GM19240 (cell line): ENCODE measurements around the gene LY6G6C.
"Not testable (repeated sequence)": the region's sequence is repeated elsewhere in the genome, so short reads cannot be mapped to it uniquely, and the experiment has no call there.

Experiments
- DNase-seq: peaks from one replicate; pipeline ENCODE4 v3.0.0; 2011; ENCODE audit warnings: low spot score; ENCODE audit not compliant: insufficient read length

The LY6G6C gene

DNA sequence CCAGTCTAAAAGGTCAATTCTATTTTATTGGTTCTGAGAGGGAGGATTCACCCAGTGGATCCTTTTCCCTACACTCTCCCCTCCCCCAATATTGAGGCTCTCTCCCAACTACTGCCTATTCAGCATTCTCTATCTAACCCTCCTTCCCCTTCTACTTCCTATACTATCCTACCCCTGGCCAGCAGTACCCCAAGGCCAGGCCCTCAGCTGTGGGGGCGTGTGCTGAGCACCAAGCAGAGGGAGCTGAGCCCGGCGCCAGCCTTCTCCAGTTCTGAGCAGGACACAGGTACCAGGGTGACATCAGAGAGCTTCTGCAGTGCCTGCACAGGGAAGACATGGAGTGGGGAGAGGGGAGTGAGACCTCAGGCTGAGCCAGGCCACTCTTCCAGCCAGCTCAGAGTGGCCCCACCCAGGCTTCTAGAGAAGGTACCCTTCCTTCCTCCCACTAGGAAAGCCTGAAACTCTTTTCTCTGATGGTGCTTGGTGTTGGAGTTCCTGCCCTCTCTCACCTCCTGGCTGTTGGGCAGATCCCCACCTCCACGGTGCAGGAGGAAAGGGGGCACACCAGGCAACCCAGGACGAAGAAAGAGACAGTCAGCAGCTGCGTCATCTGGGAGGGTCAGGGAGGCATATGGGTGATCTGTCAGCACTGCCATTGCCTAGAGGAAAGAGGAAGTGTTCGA, 5.6 kb upstream of the LY6G6C start:
- DNase-seq = no peak

DNA sequence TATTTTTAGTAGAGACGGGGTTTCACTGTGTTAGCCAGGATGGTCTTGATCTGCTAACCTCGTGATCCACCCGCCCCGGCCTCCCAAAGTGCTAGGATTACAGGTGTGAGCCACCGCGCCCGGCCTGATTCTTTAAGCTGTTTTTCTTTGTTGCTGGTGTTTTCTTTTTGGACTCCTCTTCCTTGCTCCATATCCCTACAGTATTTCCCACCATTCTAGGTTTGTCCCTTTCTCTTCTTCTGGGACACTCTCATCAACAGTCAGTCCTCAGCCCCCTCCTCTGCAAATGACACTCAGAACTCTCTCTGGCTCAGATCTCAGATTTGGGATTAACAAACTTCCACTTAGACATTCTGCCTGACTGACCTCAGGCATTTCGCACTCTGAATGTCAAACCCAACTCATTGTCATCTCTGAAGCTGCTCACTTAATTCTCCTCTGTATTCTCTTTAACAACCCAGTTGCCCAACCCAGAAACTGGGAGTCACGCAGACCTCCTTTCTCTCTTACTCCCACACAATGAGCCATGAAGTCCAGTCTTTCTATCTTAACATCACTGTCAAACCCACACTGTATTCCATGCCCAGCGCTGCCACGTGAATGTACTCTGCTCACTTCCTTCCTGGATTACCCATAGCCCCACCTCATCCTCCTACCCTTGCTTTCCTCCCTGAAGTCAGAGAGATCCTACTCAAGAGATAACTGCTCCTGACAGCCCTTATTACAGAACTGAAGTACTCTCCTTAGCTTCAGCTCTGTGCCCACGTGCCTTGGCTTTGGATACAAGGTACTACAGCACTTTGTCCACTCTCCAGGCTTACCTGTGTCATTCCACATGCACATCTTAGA, 4.2 kb upstream of the LY6G6C start:
- DNase-seq = no peak

DNA sequence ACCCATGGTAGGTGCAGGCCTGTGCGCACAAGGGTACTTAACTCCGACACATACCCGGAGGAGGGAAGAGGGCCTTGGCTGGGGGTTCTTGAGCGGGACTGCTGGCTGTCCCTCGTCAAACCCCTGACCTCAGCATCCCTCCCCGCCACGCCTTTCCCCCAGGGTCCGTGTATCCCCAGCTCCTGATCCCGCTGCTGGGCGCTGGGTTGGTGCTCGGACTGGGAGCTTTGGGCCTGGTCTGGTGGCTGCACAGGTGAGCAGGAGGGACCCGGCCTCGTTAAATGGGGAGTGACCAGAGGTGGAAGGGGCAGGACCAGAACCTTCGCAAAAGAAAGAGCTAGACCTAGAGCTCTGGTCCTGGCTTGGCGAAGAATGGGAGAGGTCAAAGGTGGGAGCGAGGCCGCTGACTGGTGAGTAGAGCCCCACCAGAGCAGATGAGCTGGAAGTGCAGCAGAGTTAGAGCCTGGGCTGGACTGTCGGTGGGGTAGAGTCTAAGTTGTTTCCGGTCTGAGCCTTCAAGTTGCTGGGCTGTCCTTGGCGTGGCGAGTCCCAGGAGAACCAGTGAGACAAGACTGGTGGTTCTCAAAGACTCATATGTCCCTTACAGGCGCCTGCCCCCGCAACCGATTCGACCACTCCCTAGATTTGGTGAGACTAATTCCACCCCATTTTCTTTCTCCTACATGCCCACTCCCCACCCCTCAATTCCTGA, 2.6 kb upstream of the LY6G6C start:
- DNase-seq = no peak

DNA sequence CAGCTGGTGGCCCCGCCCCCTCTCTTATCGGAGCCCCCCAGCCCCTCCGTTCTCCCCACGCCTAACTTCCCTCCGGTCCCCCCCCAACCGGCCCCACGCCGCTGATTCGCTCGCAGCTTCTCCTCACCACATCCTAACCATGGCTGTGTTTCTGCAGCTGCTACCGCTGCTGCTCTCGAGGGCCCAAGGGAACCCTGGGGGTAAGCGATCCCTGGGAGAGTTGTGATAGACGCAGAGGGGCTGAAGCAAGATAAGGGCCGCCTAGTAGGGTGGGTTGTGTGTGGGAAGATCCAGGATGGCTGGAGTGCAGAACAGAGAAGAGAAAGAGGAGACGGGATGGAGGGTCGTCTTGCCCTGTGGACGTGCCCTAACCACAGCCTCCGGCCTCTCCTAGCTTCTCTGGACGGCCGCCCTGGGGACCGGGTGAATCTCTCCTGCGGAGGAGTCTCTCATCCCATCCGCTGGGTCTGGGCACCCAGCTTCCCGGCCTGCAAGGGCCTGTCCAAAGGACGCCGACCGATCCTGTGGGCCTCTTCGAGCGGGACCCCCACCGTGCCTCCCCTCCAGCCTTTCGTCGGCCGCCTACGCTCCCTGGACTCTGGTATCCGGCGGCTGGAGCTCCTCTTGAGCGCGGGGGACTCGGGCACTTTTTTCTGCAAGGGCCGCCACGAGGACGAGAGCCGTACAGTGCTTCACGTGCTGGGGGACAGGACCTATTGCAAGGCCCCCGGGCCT, 1.9 kb upstream of the LY6G6C start, which contains the start of gene MPIG6B:
Gene MPIG6B, plus strand, starts transcription at position 129 of the 735 bp plus-strand sequence. Its CDS starts 11 bp downstream, at position 140.
- no peak for DNase-seq

DNA sequence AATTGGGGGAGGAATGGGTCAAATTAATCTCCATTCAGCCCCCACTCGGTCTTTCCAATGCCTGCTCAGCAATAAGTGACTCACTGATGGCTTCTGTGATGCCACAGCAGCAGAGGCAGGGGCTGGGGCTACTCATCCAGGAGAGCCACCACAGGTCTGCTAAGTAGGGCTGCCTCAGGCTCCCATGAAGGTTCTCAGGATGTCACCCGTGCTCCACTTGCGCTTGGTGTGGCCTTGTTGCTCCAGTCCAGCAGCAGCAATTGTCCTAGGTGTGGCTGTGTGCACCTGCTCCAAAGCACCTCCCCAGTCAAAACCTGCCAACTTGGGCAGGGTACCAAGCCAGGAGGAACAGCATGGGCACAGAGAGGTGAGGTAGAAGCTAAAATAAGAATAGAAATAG, 627 bp upstream of the LY6G6C start:
- DNase-seq = no peak

DNA sequence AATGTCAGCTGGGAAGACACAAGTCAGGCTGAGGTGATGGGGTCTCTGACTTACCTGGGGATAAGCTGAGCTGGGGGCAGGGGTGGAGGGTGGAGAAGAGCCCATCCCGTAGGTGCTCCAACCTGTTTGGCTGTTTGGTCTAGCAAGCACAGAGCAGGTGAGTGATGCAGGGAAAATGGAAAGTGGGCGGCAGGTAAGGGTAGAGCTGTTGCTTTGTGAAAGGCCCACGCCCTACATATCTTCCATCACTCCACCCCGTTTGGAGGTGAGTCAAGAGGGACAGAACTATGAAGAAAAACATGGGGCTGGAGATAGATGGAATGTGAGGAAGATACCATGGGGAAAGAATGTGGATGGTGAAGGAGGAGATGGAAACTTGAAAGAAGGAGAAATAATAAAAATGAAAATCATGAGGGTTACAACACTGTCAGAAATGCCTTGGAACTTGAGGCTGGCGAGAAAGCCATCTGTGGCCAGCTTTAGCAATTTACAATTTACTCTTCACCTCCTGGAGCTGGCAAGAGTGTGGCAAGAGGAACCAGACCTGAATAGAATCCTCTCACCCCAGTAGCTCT, 1.3 kb downstream of the LY6G6C start:
- no peak for DNase-seq

DNA sequence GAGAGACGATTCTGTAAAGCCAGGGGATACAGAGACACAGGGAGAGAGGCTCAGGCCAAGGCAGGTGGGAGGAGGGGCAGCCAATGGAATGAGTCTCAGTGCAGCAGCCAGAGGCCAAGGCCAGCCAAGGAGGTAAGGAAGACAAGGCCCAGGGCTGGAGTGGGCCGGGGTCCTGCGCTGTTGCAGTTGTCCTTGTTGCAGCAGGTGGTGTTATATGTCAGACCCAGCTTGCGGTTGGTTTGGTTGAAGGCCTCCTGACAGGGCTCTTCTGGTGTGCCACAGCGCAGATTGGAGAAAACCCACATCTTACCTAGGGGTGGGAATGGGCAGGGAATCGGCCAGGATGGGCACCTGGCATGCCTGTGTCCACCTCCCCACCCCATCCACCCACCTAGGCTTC, 2.5 kb downstream of the LY6G6C start:
- no peak for DNase-seq

DNA sequence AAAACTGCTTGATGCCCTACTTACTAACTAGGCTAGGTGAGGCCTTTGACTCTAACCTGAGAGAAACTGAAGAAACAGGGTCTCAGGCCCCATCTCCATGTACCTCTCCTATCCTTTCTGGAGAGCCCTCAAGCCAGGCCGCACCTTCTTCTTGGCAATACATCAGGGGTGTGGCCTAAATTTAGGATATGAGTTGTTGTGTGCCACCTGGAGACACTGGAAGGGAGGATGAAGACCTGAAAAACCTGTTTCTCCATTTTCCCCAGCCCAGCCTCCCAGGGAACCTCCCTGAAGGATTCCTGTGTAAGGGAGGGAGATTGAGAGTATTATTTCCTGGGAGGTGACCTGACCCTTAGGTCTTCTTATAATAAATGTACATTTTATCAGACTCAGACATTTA, 3.3 kb downstream of the LY6G6C start:
- no peak for DNase-seq

DNA sequence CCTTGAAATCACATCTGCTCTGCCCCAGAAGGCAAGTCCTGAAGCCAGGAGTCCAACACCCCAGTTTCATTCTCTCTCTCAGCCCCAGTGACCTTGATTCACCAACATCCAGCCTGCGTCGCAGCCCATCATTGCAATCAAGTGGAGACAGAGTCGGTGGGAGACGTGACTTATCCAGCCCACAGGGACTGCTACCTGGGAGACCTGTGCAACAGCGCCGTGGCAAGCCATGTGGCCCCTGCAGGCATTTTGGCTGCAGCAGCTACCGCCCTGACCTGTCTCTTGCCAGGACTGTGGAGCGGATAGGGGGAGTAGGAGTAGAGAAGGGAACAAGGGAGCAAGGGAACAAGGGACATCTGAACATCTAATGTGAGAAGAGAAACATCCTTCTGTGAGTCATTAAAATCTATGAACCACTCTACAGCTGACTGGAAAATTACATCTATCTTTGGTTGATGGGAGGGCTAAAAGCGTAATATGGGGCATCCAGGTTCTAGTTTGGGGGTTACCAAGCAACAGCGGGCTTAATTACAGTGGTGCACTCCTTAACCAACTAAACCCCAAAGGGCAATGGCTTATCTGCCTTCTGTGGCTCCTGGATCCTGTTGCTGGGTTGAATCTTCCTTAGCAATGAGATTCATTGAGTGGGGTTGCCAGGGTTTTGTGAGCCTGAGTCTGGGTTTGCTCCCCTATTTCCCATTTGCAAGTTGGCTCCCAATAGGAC, 3.9 kb downstream of the LY6G6C start:
- DNase-seq = no peak

DNA sequence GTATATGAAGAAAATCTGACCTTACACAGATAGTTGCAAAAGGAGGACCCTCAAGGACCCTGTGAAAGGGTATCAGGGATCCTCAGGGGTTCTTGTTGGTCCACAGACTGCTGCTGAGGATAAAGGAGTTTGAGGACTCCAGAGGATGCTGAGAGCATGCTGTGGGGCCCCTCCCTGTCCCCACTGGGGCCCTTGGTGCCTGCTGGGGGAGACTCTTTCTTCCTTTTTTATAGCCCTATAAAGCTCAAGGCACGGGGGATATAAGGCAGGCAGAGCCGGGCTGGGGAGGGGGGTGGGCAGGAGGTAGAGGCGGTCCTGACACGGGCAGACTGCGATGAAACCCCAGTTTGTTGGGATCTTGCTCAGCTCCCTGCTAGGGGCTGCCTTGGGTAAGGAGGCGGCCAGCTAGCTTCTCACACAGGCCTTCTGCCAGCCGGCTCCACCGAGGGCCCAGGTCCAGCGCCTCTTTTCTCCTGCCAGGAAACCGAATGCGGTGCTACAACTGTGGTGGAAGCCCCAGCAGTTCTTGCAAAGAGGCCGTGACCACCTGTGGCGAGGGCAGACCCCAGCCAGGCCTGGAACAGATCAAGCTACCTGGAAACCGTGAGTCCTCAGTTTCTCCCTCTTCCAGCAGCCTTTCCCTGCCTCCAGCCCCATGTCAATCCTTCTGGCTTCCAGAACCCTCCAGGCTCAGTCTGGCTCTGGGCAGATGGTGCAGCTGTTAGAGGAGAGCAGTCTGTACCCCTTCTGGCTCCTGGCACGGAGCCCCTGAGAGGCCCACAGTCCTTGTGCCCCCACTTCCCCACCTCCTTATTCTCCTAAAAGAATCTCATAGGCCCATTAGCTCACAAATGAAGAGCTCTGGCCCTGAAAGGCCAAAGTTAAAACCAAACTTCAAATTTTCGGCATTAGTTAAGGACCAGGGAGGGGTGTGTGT, 6.3 kb downstream of the LY6G6C start, which contains the start of gene LY6G6D:
Gene LY6G6D, plus strand, starts transcription at position 327 of the 937 bp plus-strand sequence. Its CDS starts 8 bp downstream, at position 335.
- DNase-seq = no peak

DNA sequence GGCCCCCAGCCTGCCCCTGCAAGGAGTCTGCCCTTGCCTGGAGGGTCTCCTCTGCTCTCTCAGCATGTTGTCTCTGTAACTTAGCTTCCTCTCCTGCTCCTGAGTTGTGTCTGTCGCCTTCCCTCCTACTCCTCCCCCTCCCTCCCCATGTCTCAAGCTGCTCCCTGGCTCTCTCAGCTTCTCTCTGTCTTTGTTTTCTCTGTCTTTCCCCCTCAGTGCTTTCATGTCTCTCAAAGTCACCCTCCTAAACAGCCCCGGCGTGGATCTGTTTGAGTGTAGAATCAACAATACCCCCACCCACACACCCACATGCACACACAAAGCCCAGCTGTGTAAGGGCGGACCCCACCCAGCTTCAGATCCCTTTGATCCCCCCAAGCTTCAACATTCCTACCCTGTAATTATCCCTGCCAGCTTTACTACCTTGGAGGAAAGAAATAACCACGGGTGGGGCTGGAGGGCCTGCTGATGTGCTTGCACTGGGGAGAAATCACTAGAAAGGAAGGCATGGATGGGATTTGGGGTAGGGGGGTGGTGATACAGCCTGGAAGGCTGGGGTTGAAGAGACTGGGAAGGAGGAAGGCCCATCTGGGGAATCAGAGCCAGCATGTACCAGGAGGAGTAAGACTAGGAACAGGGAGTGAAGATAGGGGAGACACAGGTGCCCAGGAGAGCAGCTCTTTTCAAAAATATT, 7.4 kb downstream of the LY6G6C start:
- no peak for DNase-seq

DNA sequence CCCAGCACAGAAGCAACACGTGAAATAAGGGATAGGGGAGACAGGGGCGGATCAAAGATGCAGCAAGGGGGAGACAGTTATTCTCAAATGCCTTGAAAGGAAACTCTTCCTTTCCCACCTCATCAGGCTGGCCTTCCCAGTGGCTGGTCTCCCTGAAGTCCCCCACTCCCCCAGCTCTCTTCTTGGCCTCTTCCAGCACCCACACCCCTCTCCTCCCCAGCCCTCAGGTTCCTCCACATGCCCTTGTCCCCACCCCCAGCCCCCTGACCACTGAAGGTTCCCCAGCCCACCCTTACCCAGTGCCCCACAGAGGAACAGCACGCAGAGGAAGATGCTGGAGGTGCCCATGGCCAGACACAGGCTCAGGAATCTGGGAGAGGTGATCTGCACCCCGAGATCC, 8.1 kb downstream of the LY6G6C start:
- no peak for DNase-seq

DNA sequence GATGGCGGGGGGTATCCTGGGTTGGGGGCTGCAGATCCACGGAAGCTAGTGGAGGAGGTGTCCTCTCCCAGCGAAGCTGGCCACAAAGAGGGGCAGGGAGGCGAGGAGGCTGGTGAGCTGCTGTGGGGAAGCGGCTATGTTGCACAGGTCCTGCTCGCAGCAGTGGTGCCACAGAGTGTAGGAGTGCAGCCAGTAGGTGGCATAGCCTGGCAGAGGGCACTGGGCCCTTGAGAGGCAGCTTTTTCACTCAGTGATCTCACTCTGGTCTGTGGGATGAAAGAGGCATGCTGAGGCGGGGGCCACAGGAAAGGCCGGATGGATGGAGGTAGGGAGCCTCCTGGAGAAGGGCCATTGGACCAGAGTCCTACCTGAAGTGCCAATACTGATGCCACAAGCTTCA, 9.2 kb downstream of the LY6G6C start:
- DNase-seq = no peak

DNA sequence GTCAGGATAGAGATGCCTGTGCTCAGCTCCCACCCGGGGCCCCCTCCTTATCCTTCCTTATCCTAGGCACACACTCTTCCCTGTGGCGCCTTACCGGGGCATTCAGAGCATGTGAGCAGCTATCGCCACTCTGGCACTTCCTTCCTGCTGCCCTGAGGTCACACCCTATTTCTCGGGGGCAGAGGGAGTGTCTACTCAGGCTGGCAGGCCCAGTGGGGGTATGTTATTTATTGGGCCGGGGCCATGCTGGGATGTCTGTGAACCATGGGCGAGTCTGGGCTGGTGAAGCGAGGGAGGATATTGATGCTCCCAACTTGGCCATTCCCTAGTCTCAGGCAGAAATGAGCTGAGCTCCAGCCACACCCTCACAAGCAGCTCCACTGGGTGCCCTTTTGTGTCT, 10.3 kb downstream of the LY6G6C start:
- DNase-seq = no peak

DNA sequence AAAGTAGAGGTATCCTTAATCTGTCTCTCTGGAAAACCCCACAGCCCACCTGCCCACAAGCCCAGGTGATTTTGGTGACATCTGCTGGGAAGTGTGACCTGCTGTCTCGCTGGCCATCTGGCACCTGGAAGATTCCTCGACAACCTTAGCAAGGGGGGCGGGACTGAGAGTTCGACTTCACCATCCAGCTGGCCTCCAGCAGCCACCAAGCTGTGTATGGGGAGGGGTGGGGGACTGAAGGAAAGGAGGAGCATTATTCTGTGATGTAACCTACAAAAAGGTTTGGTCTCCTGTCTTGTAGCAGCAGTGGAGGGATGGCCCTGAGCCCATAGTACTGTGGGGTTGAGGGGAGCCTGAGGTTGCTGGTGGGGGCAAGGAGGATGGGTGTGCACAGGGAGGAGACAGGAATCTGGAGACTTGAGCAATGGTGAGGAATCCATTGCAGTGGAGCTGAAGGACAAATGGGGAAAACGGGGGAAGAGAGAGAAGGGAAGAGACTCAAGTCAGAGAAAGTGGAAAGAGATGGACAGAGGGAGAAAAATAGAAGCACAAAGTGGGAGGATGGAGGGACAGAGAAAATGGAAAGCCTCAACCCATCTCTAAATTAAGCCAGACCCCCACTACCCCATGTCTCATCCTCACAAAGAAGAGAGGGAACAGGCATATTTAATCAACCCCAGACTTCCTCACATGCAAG, 10.9 kb downstream of the LY6G6C start:
- DNase-seq = no peak

DNA sequence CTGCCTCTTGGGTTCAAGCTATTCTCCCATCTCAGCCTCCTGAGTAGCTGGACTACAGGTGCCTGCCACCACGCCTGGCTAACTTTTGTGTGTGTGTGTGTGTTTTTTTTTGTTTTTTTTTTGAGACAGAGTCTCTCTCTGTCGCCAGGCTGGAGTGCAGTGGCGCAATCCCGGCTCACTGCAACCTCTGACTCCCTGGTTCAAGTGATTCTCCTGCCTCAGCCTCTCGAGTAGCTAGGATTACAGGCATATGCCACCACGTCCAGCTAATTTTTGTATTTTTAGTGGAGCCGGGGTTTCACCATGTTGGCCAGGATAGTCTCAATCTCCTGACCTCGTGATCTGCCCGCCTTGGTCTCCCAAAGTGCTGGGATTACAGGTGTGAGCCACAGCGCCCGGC, 12.4 kb downstream of the LY6G6C start:
- DNase-seq = not testable (repeated sequence)

DNA sequence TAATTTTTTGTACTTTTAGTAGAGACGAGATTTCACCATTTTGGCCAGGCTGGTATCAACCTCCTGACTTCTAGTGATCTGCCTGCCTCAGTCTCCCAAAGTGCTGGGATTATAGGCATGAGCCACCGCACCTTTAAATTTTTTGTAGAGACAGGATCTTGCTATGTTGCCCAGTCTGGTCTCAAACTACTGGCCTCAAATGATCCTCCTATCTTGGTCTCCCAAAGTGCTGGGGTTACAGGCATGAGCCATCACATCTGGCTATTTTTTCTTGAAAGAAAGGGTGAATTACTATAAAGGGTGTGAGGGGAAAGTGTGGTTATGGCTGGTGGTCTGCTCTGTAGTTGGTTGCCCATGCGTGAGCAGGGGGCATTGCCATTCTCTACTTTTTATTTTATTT, 13.3 kb downstream of the LY6G6C start:
- no peak for DNase-seq

DNA sequence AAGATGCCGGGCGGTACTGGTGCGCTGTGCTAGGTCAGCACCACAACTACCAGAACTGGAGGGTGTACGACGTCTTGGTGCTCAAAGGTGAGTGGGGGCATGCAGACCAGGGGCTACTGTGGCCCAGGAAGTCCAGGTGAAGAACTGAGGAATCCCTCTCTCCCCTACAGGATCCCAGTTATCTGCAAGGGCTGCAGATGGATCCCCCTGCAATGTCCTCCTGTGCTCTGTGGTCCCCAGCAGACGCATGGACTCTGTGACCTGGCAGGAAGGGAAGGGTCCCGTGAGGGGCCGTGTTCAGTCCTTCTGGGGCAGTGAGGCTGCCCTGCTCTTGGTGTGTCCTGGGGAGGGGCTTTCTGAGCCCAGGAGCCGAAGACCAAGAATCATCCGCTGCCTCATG, 13.8 kb downstream of the LY6G6C start:
- no peak for DNase-seq
